ENCODE measurements around the gene PLXNA4. TPM values are rescaled to one million over a fixed set of nuclear protein-coding genes. Genes with fewer than 3 reads are reported as not detected.

PLXNA4 gene
- total and polyA plus RNA-seq, 9 of the 15 experiments (the other 6 are each of a cell fraction or from before 2014, with no cell fraction given): under 0.01 to 0.09 TPM; not detected in 7

- intact Hi-C loops (cut with micrococcal nuclease): no loop called here
- no peak overlapping the region for H3K4me2 ChIP-seq (ENCODE audit: insufficient read depth, low read length)
- 0% methylated on average over 2 of the region's 2 CpGs for WGBS (ENCODE audit: insufficient coverage, low coverage, missing lambda C conversion rate)
- H4K20me1 ChIP-seq (replicated peaks; ENCODE audit: control insufficient read depth, insufficient read depth, low read length): no peaks in the 10 kb centered on the region
- no peak overlapping the region for H3K9ac ChIP-seq (ENCODE audit: insufficient read depth in 1 of 2, low read depth in 2 of 2, low read length in 2 of 2)
- no peak for ATAC-seq
- H3K4me1 ChIP-seq (replicated peaks in 1 of 2; ENCODE audit: control insufficient read depth in 2 of 2, insufficient read depth in 2 of 2, low read length in 2 of 2): no peaks in the 10 kb centered on the region
- TF ChIP-seq POLR3G (IDR thresholded peaks at IDR 0.05; ENCODE audit: extremely low read depth, insufficient read length, insufficient replicate concordance): no peak
- no peak for TF ChIP-seq ZNF740 (CRISPR knock-in tag; IDR thresholded peaks at IDR 0.05)
- no peak for TF ChIP-seq ZNF740 (tag; IDR thresholded peaks at IDR 0.05)
- TF ChIP-seq SMARCE1 (IDR thresholded peaks at IDR 0.05): no peak
- TF ChIP-seq ZNF79 (CRISPR knock-in tag; IDR thresholded peaks at IDR 0.05; ENCODE audit: low read depth): no peak
- TF ChIP-seq ZSCAN32 (CRISPR knock-in tag; IDR thresholded peaks at IDR 0.05): no peak
- TF ChIP-seq NCOA6 (IDR thresholded peaks at IDR 0.05): no peak
- TF ChIP-seq, protein P1, sequence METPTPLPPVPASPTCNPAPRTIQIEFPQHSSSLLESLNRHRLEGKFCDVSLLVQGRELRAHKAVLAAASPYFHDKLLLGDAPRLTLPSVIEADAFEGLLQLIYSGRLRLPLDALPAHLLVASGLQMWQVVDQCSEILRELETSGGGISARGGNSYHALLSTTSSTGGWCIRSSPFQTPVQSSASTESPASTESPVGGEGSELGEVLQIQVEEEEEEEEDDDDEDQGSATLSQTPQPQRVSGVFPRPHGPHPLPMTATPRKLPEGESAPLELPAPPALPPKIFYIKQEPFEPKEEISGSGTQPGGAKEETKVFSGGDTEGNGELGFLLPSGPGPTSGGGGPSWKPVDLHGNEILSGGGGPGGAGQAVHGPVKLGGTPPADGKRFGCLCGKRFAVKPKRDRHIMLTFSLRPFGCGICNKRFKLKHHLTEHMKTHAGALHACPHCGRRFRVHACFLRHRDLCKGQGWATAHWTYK (CRISPR knock-in tag; IDR thresholded peaks at IDR 0.05): no peak
- no peak for TF ChIP-seq BHLHE40 (IDR thresholded peaks at IDR 0.05; ENCODE audit: low read length)
- no peak for TF ChIP-seq HMG20B (CRISPR knock-in tag; IDR thresholded peaks at IDR 0.05)
- no peak for TF ChIP-seq NCOA4 (IDR thresholded peaks at IDR 0.05; ENCODE audit: partially characterized antibody)
- no peak for TF ChIP-seq ZNF76 (CRISPR knock-in tag; IDR thresholded peaks at IDR 0.05; ENCODE audit: borderline replicate concordance)
- no peak for TF ChIP-seq ESRRA (IDR thresholded peaks at IDR 0.05; ENCODE audit: borderline replicate concordance, low read depth)
- TF ChIP-seq NELFE (IDR thresholded peaks at IDR 0.05; ENCODE audit: insufficient read depth, insufficient read length): no peak
- TF ChIP-seq MEF2A (IDR thresholded peaks at IDR 0.05; ENCODE audit: control insufficient read depth, low read depth, low read length): no peak
- no peak for TF ChIP-seq ZNF644 (tag; IDR thresholded peaks at IDR 0.05; ENCODE audit: low read depth)
- in situ Hi-C loops (cut with MboI): no loop called here
- CTCF ChIA-PET (ENCODE audit: low intra/inter-chr PET ratio): no interaction called here
- H3K27me3 ChIP-seq (ENCODE audit: control insufficient read depth in 2 of 2, insufficient read depth in 2 of 2, low read length in 2 of 2): peaks cover 3 to 21% of the 10 kb centered on the region in 2 experiments; a peak in 2 of 5 replicates
- H2AFZ ChIP-seq (ENCODE audit: low read depth, low read length): no peak overlapping the region
- no peaks in the 10 kb centered on the region for H3K9me3 ChIP-seq (replicated peaks; ENCODE audit: control insufficient read depth, insufficient read depth, low read depth, low read length)
- no peaks in the 10 kb centered on the region for H3K9me1 ChIP-seq (ENCODE audit: control insufficient read depth, insufficient read depth, low read length)
- POLR2A ChIA-PET: no interaction called here
- no peaks in the 10 kb centered on the region for H3K36me3 ChIP-seq (ENCODE audit: control insufficient read depth, insufficient read depth, low read length)
- DNase-seq (ENCODE audit: extremely low read depth in 1 of 4, low spot score in 3 of 4): no peak
- no peak overlapping the region for H3K4me3 ChIP-seq
- FAIRE-seq: no peak
- H3K79me2 ChIP-seq (ENCODE audit: control insufficient read depth, insufficient read depth, low read length): no peaks in the 10 kb centered on the region
- BruUV-seq (replicated peaks): no TSS peak
- H3K27ac ChIP-seq (ENCODE audit: extremely low read depth, low read depth, low read length): no peak overlapping the region
Observed at GRCh38 chr7:132087421-132087820, 488.8 kb downstream of the PLXNA4 start.
